HG03159 (cell line): Measurements from ENCODE around the gene LMLN.
"Not testable (repeated sequence)": the region's sequence is repeated elsewhere in the genome, so short reads cannot be mapped to it uniquely, and the experiment has no call there.

ENCODE experiments used
- ATAC-seq: cut with Tn5 transposase; IDR thresholded peaks from one replicate; pipeline ENCODE4 v1.9.1; 2021; ENCODE audit warnings: mild to moderate bottlenecking, moderate library complexity; ENCODE audit not compliant: unreplicated experiment

LMLN gene, protein sequence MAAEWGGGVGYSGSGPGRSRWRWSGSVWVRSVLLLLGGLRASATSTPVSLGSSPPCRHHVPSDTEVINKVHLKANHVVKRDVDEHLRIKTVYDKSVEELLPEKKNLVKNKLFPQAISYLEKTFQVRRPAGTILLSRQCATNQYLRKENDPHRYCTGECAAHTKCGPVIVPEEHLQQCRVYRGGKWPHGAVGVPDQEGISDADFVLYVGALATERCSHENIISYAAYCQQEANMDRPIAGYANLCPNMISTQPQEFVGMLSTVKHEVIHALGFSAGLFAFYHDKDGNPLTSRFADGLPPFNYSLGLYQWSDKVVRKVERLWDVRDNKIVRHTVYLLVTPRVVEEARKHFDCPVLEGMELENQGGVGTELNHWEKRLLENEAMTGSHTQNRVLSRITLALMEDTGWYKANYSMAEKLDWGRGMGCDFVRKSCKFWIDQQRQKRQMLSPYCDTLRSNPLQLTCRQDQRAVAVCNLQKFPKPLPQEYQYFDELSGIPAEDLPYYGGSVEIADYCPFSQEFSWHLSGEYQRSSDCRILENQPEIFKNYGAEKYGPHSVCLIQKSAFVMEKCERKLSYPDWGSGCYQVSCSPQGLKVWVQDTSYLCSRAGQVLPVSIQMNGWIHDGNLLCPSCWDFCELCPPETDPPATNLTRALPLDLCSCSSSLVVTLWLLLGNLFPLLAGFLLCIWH

DNA sequence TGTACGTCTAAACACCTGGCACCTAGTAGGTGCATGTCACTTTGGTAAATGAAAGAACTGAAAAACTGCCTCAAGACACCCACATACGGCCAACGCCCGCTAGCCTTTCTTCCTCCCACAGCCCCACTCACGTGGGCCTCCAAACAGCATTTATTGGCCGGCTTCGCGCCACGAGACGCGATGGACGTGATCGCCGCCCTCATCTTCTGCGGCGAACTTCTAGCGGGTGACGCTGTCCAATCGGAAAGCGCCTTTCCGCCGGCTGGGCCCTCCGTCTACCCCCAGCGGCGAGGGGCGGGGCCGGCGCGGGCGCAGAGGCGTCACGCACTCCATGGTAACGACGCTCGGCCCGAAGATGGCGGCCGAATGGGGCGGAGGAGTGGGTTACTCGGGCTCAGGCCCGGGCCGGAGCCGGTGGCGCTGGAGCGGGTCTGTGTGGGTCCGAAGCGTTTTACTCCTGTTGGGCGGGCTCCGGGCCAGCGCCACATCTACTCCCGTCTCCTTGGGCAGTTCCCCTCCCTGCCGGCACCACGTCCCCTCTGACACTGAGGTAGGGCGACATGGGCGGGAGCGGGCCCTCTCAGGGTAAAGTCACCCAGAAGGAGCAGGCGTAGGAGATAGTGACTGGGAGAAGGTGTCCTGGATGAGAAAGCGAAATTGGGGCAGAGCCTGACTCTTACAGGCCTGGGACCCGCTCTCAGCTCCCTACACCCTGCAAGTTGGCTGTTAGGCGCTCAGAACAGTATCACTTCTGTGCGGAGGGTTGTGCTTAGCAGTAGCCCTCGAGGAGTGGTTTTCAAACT lies at the start of gene LMLN:
LMLN (plus strand) TSS at position 327 of the 803 bp plus-strand sequence; CDS start at position 356, 29 bp downstream.
- peak; percentile 98 for ATAC-seq

- ATAC-seq: no peak
These were observed 47.1 kb upstream of the LMLN start for GRCh38 chr3:197912741-197913476.

DNA sequence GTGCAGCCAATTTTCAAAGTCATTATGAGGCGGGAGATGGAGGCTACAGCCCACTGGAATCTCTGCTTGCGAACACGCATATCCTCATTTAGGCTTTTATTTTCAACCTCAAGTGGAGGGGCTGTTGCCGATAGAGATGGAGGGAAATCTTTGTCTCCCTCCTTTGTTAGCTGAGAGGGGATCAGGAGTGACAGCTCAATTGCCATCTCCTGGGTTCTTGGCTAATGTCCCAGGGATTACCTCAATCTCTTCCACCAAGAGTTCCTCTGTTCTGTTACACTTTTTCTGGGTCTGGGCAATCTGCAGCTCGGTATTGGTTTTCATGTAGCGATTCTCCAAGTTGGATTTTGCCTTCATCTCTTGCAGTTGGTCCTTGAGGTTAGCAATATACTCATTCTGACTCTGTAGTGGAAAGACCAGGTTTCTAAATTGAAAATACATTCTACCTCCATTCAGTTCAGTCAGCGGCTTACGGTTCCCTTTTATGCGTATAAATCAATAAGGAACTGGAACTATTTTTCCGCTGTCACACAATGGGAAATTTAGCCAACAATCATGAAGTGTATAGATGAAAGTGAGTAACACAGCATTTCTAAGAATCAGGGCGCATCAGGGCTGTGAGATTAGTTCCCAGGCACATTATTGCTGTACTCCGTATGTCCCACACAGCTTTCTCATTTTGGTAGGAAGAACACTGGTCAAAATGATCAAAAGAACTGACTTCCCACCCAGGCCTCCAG lies 46.2 kb upstream of the LMLN start:
- no peak for ATAC-seq

- ATAC-seq: not testable (repeated sequence)
These were observed 38.4 kb upstream of the LMLN start for GRCh38 chr3:197921429-197922275.

DNA sequence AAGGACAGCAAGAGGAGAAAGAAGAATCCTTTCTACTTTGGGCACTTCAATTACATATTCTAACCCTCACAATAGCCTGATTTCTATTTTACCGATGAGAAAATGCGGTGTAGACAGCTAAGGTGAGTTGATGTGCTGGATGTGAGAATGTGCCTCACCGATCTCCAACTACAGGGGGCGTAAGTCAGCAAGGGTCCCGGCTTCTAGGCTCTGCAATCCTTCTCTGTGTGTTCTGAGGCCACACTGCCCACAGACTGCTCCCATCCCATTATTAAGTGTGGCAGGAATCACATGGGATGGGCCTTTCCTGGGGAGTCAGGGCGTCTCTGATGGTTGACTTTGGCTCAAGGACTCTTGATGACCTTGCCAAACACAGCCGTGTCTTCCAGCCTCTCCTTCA lies 33.6 kb upstream of the LMLN start:
- no peak for ATAC-seq

GRCh38 chr3:197927578-197927977 lies 32.4 kb upstream of the LMLN start:
- ATAC-seq: not testable (repeated sequence)

GRCh38 chr3:197936819-197937384 lies 23.1 kb upstream of the LMLN start:
- ATAC-seq: no peak

DNA sequence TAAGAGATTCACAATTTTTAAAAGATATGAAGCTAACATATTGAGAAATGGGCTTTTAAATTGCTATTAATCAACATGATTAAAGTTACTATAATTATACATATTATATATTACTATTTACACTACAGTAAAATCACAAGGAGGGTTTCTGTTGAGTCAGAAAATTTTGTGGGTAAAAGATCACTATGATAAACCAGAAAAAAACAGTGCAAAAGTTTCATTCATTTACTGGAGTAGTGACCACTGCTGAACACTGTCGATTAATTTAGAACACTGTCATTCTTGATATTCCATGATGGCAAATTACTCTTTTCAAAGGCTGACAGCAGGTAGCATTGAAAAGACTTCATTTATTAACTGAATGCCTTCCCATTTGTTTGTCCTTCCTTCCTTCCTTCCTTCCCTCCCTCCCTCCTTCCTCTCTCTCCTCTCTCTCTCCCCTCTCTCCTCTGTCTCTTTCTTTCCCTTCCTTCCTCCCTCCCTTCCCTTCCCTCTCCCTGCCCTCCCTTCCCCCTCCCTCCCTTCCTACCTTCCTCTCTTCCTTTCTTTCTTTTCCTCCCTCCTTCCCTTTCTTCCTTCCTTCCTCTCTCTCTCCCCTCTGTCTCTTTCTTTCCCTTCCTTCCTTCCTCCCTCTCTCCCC lies 19.2 kb upstream of the LMLN start:
- no peak for ATAC-seq

DNA sequence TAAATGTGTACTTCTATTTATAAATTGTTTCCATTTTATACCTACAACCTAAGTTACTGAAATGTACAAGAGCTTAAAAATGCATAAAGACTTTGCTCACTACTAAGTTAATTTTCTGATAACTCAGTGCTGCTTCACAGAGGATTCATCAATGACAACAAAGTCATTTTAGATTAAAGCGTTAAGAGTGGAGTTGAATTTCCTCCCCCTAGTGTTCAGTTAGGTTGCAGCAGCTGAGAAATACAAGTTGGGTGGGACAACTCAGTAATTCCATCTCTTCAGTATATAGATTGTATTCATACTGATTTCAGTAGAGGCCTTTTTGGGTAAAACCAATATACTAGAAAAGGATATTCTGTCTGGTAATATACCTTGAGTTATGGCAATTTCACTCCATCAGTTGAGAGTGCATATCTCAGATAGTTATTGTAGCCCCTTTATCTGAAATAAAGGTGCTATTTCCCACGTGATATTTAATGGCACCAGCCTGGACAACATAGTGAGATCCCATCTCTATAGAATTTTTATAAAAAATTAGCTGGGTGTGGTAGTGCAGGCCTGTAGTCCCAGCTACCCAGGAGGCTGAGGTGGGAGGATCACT lies 17.0 kb upstream of the LMLN start:
- peak; percentile 75 for ATAC-seq

- no peak for ATAC-seq
These were observed 10.7 kb upstream of the LMLN start for GRCh38 chr3:197949191-197949777.

DNA sequence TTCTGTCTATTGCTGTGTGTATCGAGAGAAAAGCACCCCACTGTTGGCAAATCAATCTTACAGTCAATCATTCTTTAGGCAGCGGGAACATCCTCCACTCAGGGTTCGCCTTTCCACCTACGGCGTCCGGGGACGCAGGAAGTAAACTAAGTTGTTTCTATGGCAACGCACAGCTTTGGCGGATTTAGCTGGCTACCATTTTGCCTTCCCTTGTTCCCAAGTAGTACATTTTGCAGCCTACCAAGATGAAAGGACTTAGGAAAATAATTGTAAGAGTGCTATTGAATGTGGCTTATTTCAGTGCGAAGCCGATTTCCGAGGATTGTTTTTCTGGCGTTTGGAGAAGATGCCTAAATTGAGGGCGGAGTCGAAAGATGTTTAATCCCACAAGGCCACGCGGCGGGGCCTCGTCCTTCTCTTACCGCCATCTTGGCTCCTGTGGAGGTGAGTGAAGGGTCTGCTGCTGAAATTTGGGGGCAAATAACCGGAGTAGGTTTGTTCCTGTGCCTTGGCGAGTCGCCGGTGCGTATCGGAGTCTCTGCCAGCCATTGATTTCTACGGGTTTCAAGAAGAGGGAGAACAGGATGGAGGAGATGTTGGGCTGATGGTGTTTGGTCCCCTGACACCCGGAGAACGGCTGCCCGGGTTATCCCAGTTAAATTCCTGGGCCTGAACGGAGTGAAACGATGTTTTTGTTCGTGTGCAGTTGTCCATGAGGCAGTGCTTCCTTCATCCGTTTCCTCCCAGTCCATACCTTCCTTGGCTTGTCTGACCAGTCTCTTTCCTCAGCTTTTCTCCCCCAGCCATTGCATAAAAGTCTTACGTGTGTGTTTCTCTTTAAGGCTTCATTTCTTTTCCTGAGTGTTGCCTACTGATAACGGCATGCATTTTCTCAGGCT lies 10.0 kb upstream of the LMLN start, which contains the start of gene RPL35A:
RPL35A (plus strand) TSS at position 413 of the 899 bp plus-strand sequence. CDS start 778 bp downstream, outside the sequence.
- ATAC-seq: peak; percentile 88

DNA sequence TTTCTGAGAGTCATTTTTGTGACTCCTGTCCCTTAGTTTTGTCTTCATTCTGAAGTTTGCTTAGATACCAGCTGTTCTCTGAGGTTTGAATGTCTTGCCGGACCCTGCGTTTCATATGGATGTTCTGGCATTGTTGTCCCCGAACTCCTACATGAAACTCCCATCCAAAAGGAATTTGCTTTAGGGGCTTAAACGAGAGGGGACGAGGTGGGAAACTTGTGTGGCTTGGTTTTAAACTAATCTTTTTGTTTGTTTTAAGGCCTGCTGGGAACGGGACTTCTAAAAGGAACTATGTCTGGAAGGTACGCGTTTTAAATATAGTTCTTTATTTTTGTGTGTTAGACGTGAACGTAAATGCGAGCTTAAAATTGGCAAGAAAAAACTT lies 9.3 kb upstream of the LMLN start:
- no peak for ATAC-seq

DNA sequence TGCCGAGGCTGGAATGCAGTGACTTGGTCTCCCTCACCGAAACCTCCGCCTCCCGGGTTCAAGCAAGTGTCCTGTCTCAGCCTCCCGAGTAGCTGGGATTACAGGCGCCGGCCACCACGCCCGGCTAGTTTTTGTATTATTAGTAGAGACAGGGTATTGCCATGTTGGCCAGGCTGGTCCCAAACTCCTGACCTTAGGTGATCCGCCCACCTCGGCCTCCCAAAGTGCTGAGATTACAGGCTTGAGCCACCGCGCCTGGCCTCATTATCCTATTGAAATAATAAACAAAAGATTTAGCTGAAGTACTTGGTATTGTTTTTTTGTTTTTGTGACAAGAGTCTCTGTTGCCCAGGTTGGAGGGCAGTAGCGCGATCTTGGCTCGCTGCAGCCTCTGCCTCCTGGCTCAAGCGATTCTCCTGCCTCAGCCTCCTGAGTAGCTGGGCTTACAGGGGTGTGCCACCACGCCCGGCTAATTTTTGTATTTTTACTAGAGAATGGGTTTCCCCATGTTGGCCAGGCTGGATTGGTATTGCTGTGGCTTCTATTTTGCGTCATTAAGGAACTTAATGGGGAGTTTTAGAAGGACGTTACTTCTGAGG lies 8.5 kb upstream of the LMLN start:
- ATAC-seq: no peak

DNA sequence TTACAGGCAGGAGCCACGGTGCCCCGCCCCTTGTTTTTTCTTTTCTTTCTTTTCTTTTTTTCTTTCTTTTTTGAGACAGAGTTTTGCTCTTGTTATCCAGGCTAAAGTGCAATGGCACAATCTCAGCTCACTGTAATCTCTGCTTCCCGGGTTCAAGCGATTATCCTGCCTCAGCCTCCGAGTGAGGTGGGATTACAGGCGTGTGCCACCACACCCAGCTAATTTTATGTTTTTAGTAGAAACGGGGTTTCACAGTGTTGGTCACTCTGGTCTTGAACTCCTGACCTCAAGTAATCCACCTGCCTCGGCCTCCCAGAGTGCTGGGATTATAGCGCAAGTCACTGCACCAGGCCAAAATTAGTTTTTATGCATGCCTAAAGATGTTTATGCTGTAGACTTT lies 7.6 kb upstream of the LMLN start:
- ATAC-seq: no peak

DNA sequence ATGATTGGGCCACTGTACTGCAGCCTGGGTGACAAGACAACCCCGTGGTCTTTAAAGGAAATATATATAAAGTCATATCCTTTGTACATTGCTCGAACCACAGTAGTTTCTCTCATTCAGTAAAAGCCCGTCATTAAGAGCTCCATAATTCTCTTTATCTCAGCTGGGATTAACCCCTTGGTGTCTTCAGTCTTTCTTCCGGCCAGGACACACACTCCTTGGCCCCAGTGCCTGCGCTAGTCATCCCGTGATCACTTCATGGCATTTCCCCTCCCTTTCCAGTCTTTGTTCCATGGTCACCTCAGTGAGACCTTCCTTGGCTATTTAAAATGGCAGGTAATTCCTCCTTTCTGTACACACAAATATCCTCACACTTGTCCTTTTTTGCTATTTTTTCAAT lies 6.7 kb upstream of the LMLN start:
- no peak for ATAC-seq

- no peak for ATAC-seq
These were observed 6.1 kb upstream of the LMLN start for GRCh38 chr3:197953881-197954280.
